HT1080 (cell line): ENCODE data around the gene FUS. TPM values are rescaled to one million over a fixed set of nuclear protein-coding genes. Genes with fewer than 3 reads are reported as not detected.
"Not testable (repeated sequence)": the region's sequence is repeated elsewhere in the genome, so short reads cannot be mapped to it uniquely, and the experiment has no call there.

Experiments used
- DNase-seq: peaks from one replicate; pipeline ENCODE4 v3.0.0-alpha.2; 2015; ENCODE audit warnings: low read depth
- total RNA-seq: library from RNA; depleted of rRNA; stranded (reverse); fragments of >200 nt; shearing (Covaris generic); gene quantifications from 2 replicates; pipeline ENCODE4 v1.2.3, GENCODE V29; 2014

FUS gene
- total RNA-seq, 1 experiment from 2014 or later: 34.0 TPM

- DNase-seq: no peak
Measured at GRCh38 chr16:31185339-31185738, 5.4 kb downstream of the FUS start.

- no peak for DNase-seq
Measured at GRCh38 chr16:31186176-31186575, 6.2 kb downstream of the FUS start.

- no peak for DNase-seq
Measured at GRCh38 chr16:31186930-31187807, 7.2 kb downstream of the FUS start.

GRCh38 chr16:31187808-31188189, 7.9 kb downstream of the FUS start:
- no peak for DNase-seq

GRCh38 chr16:31188450-31189411, 8.8 kb downstream of the FUS start:
- DNase-seq: no peak

- DNase-seq: no peak
Measured at GRCh38 chr16:31189412-31189778, 9.5 kb downstream of the FUS start.

- DNase-seq: no peak
Measured at GRCh38 chr16:31190061-31190460, 10.1 kb downstream of the FUS start.

- DNase-seq: no peak
Measured at GRCh38 chr16:31190818-31191444, 11.0 kb downstream of the FUS start.

GRCh38 chr16:31191697-31192428, 11.9 kb downstream of the FUS start:
- no peak for DNase-seq

GRCh38 chr16:31192856-31193642, 13.1 kb downstream of the FUS start:
- DNase-seq: no peak

- DNase-seq: no peak
Measured at GRCh38 chr16:31193874-31194273, 13.9 kb downstream of the FUS start.

- DNase-seq: no peak
Measured at GRCh38 chr16:31194898-31195297, 15.0 kb downstream of the FUS start.

- not testable (repeated sequence) for DNase-seq
Measured at GRCh38 chr16:31195861-31196260, 15.9 kb downstream of the FUS start.

- DNase-seq: no peak
Measured at GRCh38 chr16:31196324-31197088, 16.6 kb downstream of the FUS start.

GRCh38 chr16:31198207-31198882, 18.4 kb downstream of the FUS start:
- no peak for DNase-seq

GRCh38 chr16:31199430-31200041, 19.6 kb downstream of the FUS start:
- no peak for DNase-seq

GRCh38 chr16:31200111-31200510, 20.2 kb downstream of the FUS start:
- DNase-seq: not testable (repeated sequence)

- DNase-seq: peak; percentile 21
Measured at GRCh38 chr16:31200821-31201568, 21.1 kb downstream of the FUS start.
